H9 (cell line): ENCODE data around the gene FSHR. TPM values are rescaled to one million over a fixed set of nuclear protein-coding genes. Genes with fewer than 3 reads are reported as not detected.

Source experiments
- DNase-seq: peaks from one replicate; pipeline ENCODE4 v3.0.0-alpha.2; 2017
- H2AFZ ChIP-seq: one replicate; pipeline ENCODE4 v1.6.1; 2013; ENCODE audit warnings: mild to moderate bottlenecking, low read length, control low read depth, moderate library complexity
- H2AK5ac ChIP-seq: 2 replicates; pipeline ENCODE4 v1.6.1; 2013; ENCODE audit warnings: low read length, control low read depth, mixed read lengths; ENCODE audit not compliant: insufficient read length
- H2BK120ac ChIP-seq: one replicate; pipeline ENCODE4 v1.6.1; 2013; ENCODE audit warnings: low read depth, mild to moderate bottlenecking, low read length, control low read depth, inconsistent platforms; ENCODE audit not compliant: poor library complexity, severe bottlenecking
- H2BK12ac ChIP-seq: 2 replicates; pipeline ENCODE4 v1.6.1; 2013; ENCODE audit warnings: low read length, control low read depth, mixed read lengths, low read depth; ENCODE audit not compliant: insufficient read length
- H2BK15ac ChIP-seq: 2 replicates; pipeline ENCODE4 v1.6.1; 2013; ENCODE audit warnings: low read depth, low read length, control low read depth
- H2BK20ac ChIP-seq: one replicate; pipeline ENCODE4 v1.6.1; 2013; ENCODE audit warnings: low read depth, mild to moderate bottlenecking, low read length, control low read depth, inconsistent platforms; ENCODE audit not compliant: poor library complexity, severe bottlenecking
- H2BK5ac ChIP-seq: 2 replicates; pipeline ENCODE4 v1.6.1; 2013; ENCODE audit warnings: low read length, control low read depth, mixed read lengths; ENCODE audit not compliant: insufficient read length
- H3K14ac ChIP-seq: 2 replicates; pipeline ENCODE4 v1.6.1; 2013; ENCODE audit warnings: low read length, control low read depth; ENCODE audit not compliant: insufficient read depth
- H3K18ac ChIP-seq: 2 replicates; pipeline ENCODE4 v1.6.1; 2013; ENCODE audit warnings: low read depth, mild to moderate bottlenecking, mixed read lengths, low read length, control low read depth; ENCODE audit not compliant: insufficient read length
- H3K23ac ChIP-seq: 2 replicates; pipeline ENCODE4 v1.6.1; 2013; ENCODE audit warnings: low read length, control low read depth, mixed read lengths, low read depth; ENCODE audit not compliant: insufficient read length
- H3K23me2 ChIP-seq: 2 replicates; pipeline ENCODE4 v1.6.1; 2013; ENCODE audit warnings: low read depth, mild to moderate bottlenecking, mixed read lengths, low read length, control low read depth; ENCODE audit not compliant: insufficient read length, poor library complexity, severe bottlenecking
- H3K27ac ChIP-seq: 2 replicates; pipeline ENCODE4 v1.5.1; 2013; ENCODE audit warnings: low read length, control low read depth, mixed read lengths, low read depth; ENCODE audit not compliant: insufficient read length
- H3K27me3 ChIP-seq: 2 replicates; pipeline ENCODE4 v1.6.1; 2013; ENCODE audit warnings: low read length, control low read depth, inconsistent platforms; ENCODE audit not compliant: insufficient read depth
- H3K4ac ChIP-seq: 2 replicates; pipeline ENCODE4 v1.6.1; 2013; ENCODE audit warnings: low read depth, mild to moderate bottlenecking, control low read depth, inconsistent platforms, low read length, moderate library complexity
- H3K4me1 ChIP-seq: 2 replicates; pipeline ENCODE4 v1.6.1; 2013; ENCODE audit warnings: low read length, control low read depth, inconsistent platforms; ENCODE audit not compliant: insufficient read depth
- H3K4me2 ChIP-seq: 2 replicates; pipeline ENCODE4 v1.6.1; 2013; ENCODE audit warnings: low read length, control low read depth, mixed read lengths; ENCODE audit not compliant: insufficient read length, insufficient read depth
- H3K56ac ChIP-seq: 2 replicates; pipeline ENCODE4 v1.6.1; 2013; ENCODE audit warnings: low read depth, mild to moderate bottlenecking, mixed read lengths, low read length, control low read depth; ENCODE audit not compliant: insufficient read length
- H3K79me1 ChIP-seq: 2 replicates; pipeline ENCODE4 v1.6.1; 2013; ENCODE audit warnings: low read depth, mild to moderate bottlenecking, moderate library complexity, low read length, control low read depth, inconsistent platforms; ENCODE audit not compliant: insufficient read depth, poor library complexity, severe bottlenecking
- H3K79me2 ChIP-seq: 2 replicates; pipeline ENCODE4 v1.6.1; 2013; ENCODE audit warnings: low read length, control low read depth, inconsistent platforms; ENCODE audit not compliant: insufficient read depth
- H3K9ac ChIP-seq: 2 replicates; pipeline ENCODE4 v1.6.1; 2013; ENCODE audit warnings: low read length, control low read depth, mixed read lengths; ENCODE audit not compliant: insufficient read length; ENCODE audit errors: extremely low read depth
- H3K9me3 ChIP-seq: one replicate; pipeline ENCODE4 v1.6.1; 2013; ENCODE audit warnings: low read depth, low read length, inconsistent platforms; ENCODE audit not compliant: control insufficient read depth
- H3T11ph ChIP-seq: one replicate; pipeline ENCODE4 v1.6.1; 2013; ENCODE audit warnings: mild to moderate bottlenecking, low read length, control low read depth, inconsistent platforms
- H4K20me1 ChIP-seq: one replicate; pipeline ENCODE4 v1.6.1; 2013; ENCODE audit not compliant: control insufficient read depth, insufficient read length, insufficient read depth
- H4K5ac ChIP-seq: 2 replicates; pipeline ENCODE4 v1.6.1; 2013; ENCODE audit warnings: low read depth, mild to moderate bottlenecking, mixed read lengths, low read length, control low read depth; ENCODE audit not compliant: insufficient read length
- H4K8ac ChIP-seq: replicated peaks from 2 replicates; pipeline ENCODE4 v1.6.1; 2013; ENCODE audit warnings: low read length, control low read depth, mixed read lengths, low read depth; ENCODE audit not compliant: insufficient read length
- H4K91ac ChIP-seq: 2 replicates; pipeline ENCODE4 v1.6.1; 2013; ENCODE audit warnings: low read depth, mild to moderate bottlenecking, moderate library complexity, mixed read lengths, low read length, control low read depth; ENCODE audit not compliant: insufficient read length
- H3K27ac Mint-ChIP-seq, 3 experiments: 2 replicates in 2 of 3; 3 replicates in 1 of 3; pipeline ENCODE4 v1.8.0; 2020 to 2021; ENCODE audit warnings: mixed read lengths in 3 of 3, mild to moderate bottlenecking in 1 of 3, moderate library complexity in 1 of 3
- H3K27me3 Mint-ChIP-seq: 2 replicates; pipeline ENCODE4 v1.8.0; 2021; ENCODE audit warnings: low read depth, mild to moderate bottlenecking, moderate library complexity, mixed read lengths
- H3K36me3 Mint-ChIP-seq, 3 experiments: 2 replicates in 2 of 3; 3 replicates in 1 of 3; pipeline ENCODE4 v1.8.0; 2020 to 2021; ENCODE audit warnings: low read depth in 3 of 3, mixed read lengths in 3 of 3; ENCODE audit not compliant: insufficient read depth in 1 of 3
- H3K4me1 Mint-ChIP-seq, 2 experiments: 2 replicates each; pipeline ENCODE4 v1.8.0; 2020; ENCODE audit warnings: mixed read lengths in 2 of 2
- H3K4me3 Mint-ChIP-seq, 2 experiments: 2 replicates in 1 of 2; 3 replicates in 1 of 2; pipeline ENCODE4 v1.8.0; 2020 to 2021; ENCODE audit warnings: mild to moderate bottlenecking in 2 of 2, mixed read lengths in 2 of 2, moderate library complexity in 1 of 2
- H3K9me3 Mint-ChIP-seq, 2 experiments: 2 replicates in 1 of 2; 3 replicates in 1 of 2; pipeline ENCODE4 v1.8.0; 2020; ENCODE audit warnings: mild to moderate bottlenecking in 2 of 2, mixed read lengths in 2 of 2, moderate library complexity in 1 of 2
- CTCF ChIP-seq: fragments of 200-600 bp; sonication (generic); conservative IDR thresholded peaks from 3 replicates; pipeline ENCODE4 v1.8.0; 2021; ENCODE audit warnings: antibody characterized with exemption, mild to moderate bottlenecking
- total RNA-seq: library from RNA; stranded (reverse); gene quantifications from 2 replicates; pipeline ENCODE4 v1.2.1, GENCODE V29; 2021

Gene FSHR
- total RNA-seq, 1 experiment from 2014 or later, result not detected

- no peak overlapping the region for H2BK20ac ChIP-seq
Measured at GRCh38 chr2:49000695-49001094, 153.6 kb downstream of the FSHR start.

More at GRCh38 chr2:49000695-49001094, 153.6 kb downstream of the FSHR start:
- Mint-ChIP-seq H3K4me3 (no peak overlapping the region), H3K27me3 (no peaks in the 10 kb centered on the region), H3K27ac (no peak overlapping the region), H3K9me3 (no peaks in the 10 kb centered on the region; a peak in 1 of 5 replicates), H3K4me1 (no peaks in the 10 kb centered on the region), H3K36me3 (no peaks in the 10 kb centered on the region)
- H3K79me1 ChIP-seq, result no peaks in the 10 kb centered on the region
- H2AFZ ChIP-seq, result no peak overlapping the region
- TF ChIP-seq CTCF, result no peak
- H3K18ac ChIP-seq, result no peak overlapping the region
- H3K4me2 ChIP-seq, result no peak overlapping the region
- H3K9me3 ChIP-seq, result no peaks in the 10 kb centered on the region
- DNase-seq, result no peak
- no peak overlapping the region for H4K91ac ChIP-seq
- H3K23me2 ChIP-seq, result no peaks in the 10 kb centered on the region
- no peak overlapping the region for H2BK15ac ChIP-seq
- H3K4ac ChIP-seq, result no peak overlapping the region
- H4K20me1 ChIP-seq, result no peaks in the 10 kb centered on the region
- no peaks in the 10 kb centered on the region for H3K27me3 ChIP-seq
- H4K5ac ChIP-seq, result no peak overlapping the region
- H3K9ac ChIP-seq, result no peak overlapping the region
- no peak overlapping the region for H4K8ac ChIP-seq
- H2BK12ac ChIP-seq, result no peak overlapping the region
- no peaks in the 10 kb centered on the region for H3K79me2 ChIP-seq
- H2AK5ac ChIP-seq, result no peak overlapping the region
- H2BK5ac ChIP-seq, result no peak overlapping the region
- no peak overlapping the region for H3K56ac ChIP-seq
- no peak overlapping the region for H3K27ac ChIP-seq
- H2BK120ac ChIP-seq, result no peak overlapping the region
- H3K4me1 ChIP-seq, result no peaks in the 10 kb centered on the region
- no peak overlapping the region for H3T11ph ChIP-seq
- H3K23ac ChIP-seq, result no peak overlapping the region
- no peak overlapping the region for H3K14ac ChIP-seq
